ENCODE measurements around the gene DNMT3A. TPM values are rescaled to one million over a fixed set of nuclear protein-coding genes. Genes with fewer than 3 reads are reported as not detected.

The DNMT3A gene
- total RNA-seq, 1 experiment from 2014 or later: 215 TPM

DNA sequence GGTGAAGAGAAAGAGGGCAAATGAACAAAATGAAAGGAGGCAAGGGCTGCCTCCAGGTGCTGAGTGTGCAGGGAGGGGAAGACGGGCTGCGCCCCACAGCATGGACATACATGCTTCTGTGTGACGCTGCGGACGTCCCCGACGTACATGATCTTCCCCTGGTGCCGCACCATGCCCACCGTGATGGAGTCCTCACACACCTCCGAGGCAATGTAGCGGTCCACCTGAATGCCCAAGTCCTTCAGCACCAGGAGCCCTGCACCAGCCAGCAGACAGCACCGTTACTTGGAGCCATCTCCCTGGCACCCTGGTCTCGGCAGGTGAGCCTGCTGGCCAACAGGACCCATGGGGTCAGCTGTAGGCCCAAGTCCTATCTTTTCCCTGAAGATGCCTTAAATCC lies 100.3 kb downstream of the DNMT3A start:
- Histone ChIP-seq H2BK15ac (ENCODE audit: low read depth, low read length) (no peak overlapping the region), H2AK5ac (ENCODE audit: insufficient read length, low read length) (no peak overlapping the region), H3K79me1 (ENCODE audit: insufficient read depth, low read depth, low read length, poor library complexity, severe bottlenecking) (no peaks in the 10 kb centered on the region), H3K4me2 (ENCODE audit: insufficient read depth, insufficient read length, low read length) (no peak overlapping the region), H2BK5ac (ENCODE audit: insufficient read length, low read length) (no peak overlapping the region), H2BK12ac (ENCODE audit: insufficient read length, low read depth, low read length) (no peak overlapping the region), H4K8ac (replicated peaks; ENCODE audit: insufficient read length, low read depth, low read length) (no peak overlapping the region), H3K18ac (ENCODE audit: insufficient read length, low read depth, low read length) (no peak overlapping the region), H3K27ac (ENCODE audit: insufficient read length, low read depth, low read length) (no peak overlapping the region), H3K56ac (ENCODE audit: insufficient read length, low read depth, low read length) (no peak overlapping the region), H3K9ac (ENCODE audit: extremely low read depth, insufficient read length, low read length) (no peak overlapping the region), H4K91ac (ENCODE audit: insufficient read length, low read depth, low read length) (no peak overlapping the region), H3K79me2 (ENCODE audit: insufficient read depth, low read length) (no peaks in the 10 kb centered on the region), H3T11ph (ENCODE audit: low read length) (no peak overlapping the region), H3K14ac (ENCODE audit: insufficient read depth, low read length) (no peak overlapping the region), H2BK20ac (ENCODE audit: low read depth, low read length, poor library complexity, severe bottlenecking) (no peak overlapping the region), H4K5ac (ENCODE audit: insufficient read length, low read depth, low read length) (no peak overlapping the region), H3K9me3 (ENCODE audit: control insufficient read depth, low read depth, low read length) (no peaks in the 10 kb centered on the region), H3K27me3 (ENCODE audit: insufficient read depth, low read length) (no peaks in the 10 kb centered on the region), H3K23me2 (ENCODE audit: insufficient read length, low read depth, low read length, poor library complexity, severe bottlenecking) (no peaks in the 10 kb centered on the region), H3K4ac (ENCODE audit: low read depth, low read length) (no peak overlapping the region), H2BK120ac (ENCODE audit: low read depth, low read length, poor library complexity, severe bottlenecking) (no peak overlapping the region), H3K23ac (ENCODE audit: insufficient read length, low read depth, low read length) (no peak overlapping the region), H4K20me1 (ENCODE audit: control insufficient read depth, insufficient read depth, insufficient read length) (no peaks in the 10 kb centered on the region), H2AFZ (ENCODE audit: low read length) (no peak overlapping the region), H3K4me1 (ENCODE audit: insufficient read depth, low read length) (no peaks in the 10 kb centered on the region)
- peaks cover 70 to 99% (median 94%) of the 10 kb centered on the region in 3 experiments for H3K36me3 Mint-ChIP-seq (ENCODE audit: insufficient read depth in 1 of 3, low read depth in 3 of 3)
- WGBS (ENCODE audit: extremely low coverage, insufficient read length, low lambda C conversion rate): no CpG with 5 or more reads among the region's 13 CpGs
- DNase-seq: no peak
- TF ChIP-seq, protein P1, sequence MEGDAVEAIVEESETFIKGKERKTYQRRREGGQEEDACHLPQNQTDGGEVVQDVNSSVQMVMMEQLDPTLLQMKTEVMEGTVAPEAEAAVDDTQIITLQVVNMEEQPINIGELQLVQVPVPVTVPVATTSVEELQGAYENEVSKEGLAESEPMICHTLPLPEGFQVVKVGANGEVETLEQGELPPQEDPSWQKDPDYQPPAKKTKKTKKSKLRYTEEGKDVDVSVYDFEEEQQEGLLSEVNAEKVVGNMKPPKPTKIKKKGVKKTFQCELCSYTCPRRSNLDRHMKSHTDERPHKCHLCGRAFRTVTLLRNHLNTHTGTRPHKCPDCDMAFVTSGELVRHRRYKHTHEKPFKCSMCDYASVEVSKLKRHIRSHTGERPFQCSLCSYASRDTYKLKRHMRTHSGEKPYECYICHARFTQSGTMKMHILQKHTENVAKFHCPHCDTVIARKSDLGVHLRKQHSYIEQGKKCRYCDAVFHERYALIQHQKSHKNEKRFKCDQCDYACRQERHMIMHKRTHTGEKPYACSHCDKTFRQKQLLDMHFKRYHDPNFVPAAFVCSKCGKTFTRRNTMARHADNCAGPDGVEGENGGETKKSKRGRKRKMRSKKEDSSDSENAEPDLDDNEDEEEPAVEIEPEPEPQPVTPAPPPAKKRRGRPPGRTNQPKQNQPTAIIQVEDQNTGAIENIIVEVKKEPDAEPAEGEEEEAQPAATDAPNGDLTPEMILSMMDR (conservative IDR thresholded peaks at IDR 0.05): no peak
- no peak overlapping the region for H3K4me3 Mint-ChIP-seq
- no peak overlapping the region for H3K27ac Mint-ChIP-seq
- no peaks in the 10 kb centered on the region for H3K9me3 Mint-ChIP-seq
- H3K4me1 Mint-ChIP-seq: no peaks in the 10 kb centered on the region
- H3K27me3 Mint-ChIP-seq (ENCODE audit: low read depth): no peaks in the 10 kb centered on the region

Data from H9 (cell line).